SH-SY5Y (cell line): ENCODE measurements around the gene DMAC1.

ENCODE experiments used
- GATA2 ChIP-seq: IDR thresholded peaks from 2 replicates; pipeline ENCODE4 v1.6.1; 2011; ENCODE audit warnings: mild to moderate bottlenecking, low read depth, low read length
- GATA3 ChIP-seq: IDR thresholded peaks from 2 replicates; pipeline ENCODE4 v1.6.1; 2011; ENCODE audit warnings: low read depth, mild to moderate bottlenecking, low read length, moderate library complexity

DMAC1 gene

DNA sequence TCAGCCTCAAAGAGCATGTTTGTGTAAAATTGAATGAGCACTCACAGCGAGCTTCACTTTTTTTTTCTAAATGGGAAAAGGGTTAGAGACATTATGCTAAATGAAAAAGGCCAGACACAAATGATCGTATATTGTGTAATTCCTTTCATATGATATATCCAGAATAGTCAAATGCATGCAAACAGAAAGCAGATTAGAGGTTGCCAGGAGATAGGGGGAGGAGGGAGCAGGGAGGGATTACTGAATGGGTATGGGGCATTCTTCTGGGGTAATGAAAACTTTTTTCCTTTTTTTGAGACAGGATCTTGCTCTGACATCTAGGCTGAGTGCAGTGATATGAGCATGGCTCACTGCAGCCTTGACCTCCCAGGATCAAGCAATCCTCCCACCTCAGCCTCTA lies 47.1 kb downstream of the DMAC1 start:
- TF ChIP-seq GATA2 (no peak), GATA3 (no peak)
